Brain microvascular endothelial cell (primary cell): ENCODE results near the gene PGA5.
"Not testable (repeated sequence)": the region's sequence is repeated elsewhere in the genome, so short reads cannot be mapped to it uniquely, and the experiment has no call there.

ENCODE experiments used
- DNase-seq: peaks from one replicate; pipeline ENCODE4 v3.0.0-alpha.2; 2020
- H3K27ac ChIP-seq: fragments of 250-450 bp; sonication (Bioruptor Pico); 2 replicates; pipeline ENCODE4 v1.5.1; 2020; ENCODE audit warnings: mild to moderate bottlenecking, moderate library complexity
- H3K27me3 ChIP-seq: fragments of 250-450 bp; sonication (Bioruptor Pico); replicated peaks from 2 replicates; pipeline ENCODE4 v1.5.1; 2020; ENCODE audit warnings: mild to moderate bottlenecking
- H3K36me3 ChIP-seq: fragments of 250-450 bp; sonication (Bioruptor Pico); replicated peaks from 2 replicates; pipeline ENCODE4 v1.5.1; 2020; ENCODE audit warnings: mild to moderate bottlenecking
- H3K4me3 ChIP-seq: 2 replicates; pipeline ENCODE4 v1.5.1; 2011; ENCODE audit warnings: low read depth, mild to moderate bottlenecking, control low read depth, low read length, moderate library complexity
- CTCF ChIP-seq: IDR thresholded peaks from 2 replicates; pipeline ENCODE4 v1.5.1; 2011; ENCODE audit warnings: low read depth, mild to moderate bottlenecking, moderate library complexity, low read length, control low read depth, inconsistent platforms; ENCODE audit errors: missing control alignments
- in situ Hi-C: cut with HindIII; loops from 2 replicates; pipeline ENCODE4 v1.10.0; 2017; ENCODE audit warnings: low sequenced_read_pairs, low pct_ligation_motif_present

Gene PGA5

GRCh38 chr11:61198948-61199523 lies 41.9 kb upstream of the PGA5 start:
- no peak for DNase-seq
- Histone ChIP-seq H3K27me3 (peaks cover 6% of the 10 kb centered on the region), H3K36me3 (no peaks in the 10 kb centered on the region), H3K4me3 (no peak overlapping the region), H3K27ac (no peak overlapping the region)
- in situ Hi-C loops = no loop called here
- no peak for TF ChIP-seq CTCF

GRCh38 chr11:61201476-61201875 lies 39.5 kb upstream of the PGA5 start:
- in situ Hi-C loops = no loop called here
- DNase-seq = no peak
- H3K27me3 ChIP-seq = peaks cover 10% of the 10 kb centered on the region
- no peak overlapping the region for H3K4me3 ChIP-seq
- H3K36me3 ChIP-seq = no peaks in the 10 kb centered on the region
- H3K27ac ChIP-seq = no peak overlapping the region
- no peak for TF ChIP-seq CTCF

DNA sequence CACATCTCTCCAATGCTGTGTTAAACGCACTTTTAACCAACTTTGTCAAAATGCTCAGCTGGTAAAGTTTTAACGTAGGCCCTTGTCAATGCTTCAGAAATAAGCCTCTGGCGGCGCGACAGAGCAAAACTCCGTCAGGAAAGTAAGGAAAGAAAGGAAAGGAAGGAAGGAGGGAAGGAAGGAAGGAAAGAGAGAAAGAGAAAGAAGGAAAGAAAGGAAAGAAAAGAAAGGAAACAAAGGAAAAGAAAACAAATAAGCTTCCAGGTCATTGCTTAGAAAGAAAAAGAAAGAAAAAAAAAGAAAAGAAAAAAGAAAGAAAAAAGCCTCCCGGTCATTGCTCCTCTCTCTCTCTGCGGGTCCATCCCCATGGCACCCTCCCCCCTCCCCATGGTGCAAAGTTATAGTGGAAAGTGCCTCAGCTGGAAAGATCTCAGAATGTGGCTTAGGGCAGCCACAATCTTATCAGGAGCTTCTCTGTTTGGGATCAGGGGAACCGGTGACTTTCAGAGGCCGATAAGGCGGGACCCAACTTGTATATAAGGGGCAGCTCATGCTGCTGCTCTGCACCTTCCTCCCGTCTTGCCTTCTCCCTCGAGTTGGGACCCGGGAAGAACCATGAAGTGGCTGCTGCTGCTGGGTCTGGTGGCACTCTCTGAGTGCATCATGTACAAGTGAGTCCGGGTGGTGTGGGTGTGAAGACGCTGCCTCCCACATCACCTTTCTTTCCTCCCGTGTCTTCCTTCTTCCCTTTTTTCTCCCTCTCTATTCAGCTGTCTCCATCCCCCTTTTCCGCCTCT lies 37.8 kb upstream of the PGA5 start, which contains the start of gene PGA3:
Gene PGA3 (plus strand): TSS at position 566 of the 797 bp plus-strand sequence. CDS start 50 bp downstream, at position 616.
- H3K36me3 ChIP-seq, DNase-seq, H3K27ac ChIP-seq, in situ Hi-C loops, H3K4me3 ChIP-seq, H3K27me3 ChIP-seq: not testable (repeated sequence)

DNA sequence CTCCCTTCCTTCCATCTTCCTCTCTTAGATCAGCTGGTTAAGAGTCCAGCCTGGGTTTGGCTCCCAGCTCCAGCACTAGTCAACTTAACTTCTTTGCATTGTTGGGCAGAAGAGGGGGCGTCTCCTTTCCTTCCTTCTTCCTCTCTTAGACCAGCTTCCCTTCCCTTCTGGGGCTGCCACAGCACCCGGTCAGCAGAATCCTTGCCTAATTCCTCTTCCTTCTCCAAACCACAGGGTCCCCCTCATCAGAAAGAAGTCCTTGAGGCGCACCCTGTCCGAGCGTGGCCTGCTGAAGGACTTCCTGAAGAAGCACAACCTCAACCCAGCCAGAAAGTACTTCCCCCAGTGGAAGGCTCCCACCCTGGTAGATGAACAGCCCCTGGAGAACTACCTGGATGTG lies 37.1 kb upstream of the PGA5 start:
- H3K4me3 ChIP-seq, DNase-seq, H3K36me3 ChIP-seq, H3K27ac ChIP-seq, H3K27me3 ChIP-seq, in situ Hi-C loops: not testable (repeated sequence)

GRCh38 chr11:61204502-61205059 lies 36.4 kb upstream of the PGA5 start:
- H3K27ac ChIP-seq, in situ Hi-C loops, H3K27me3 ChIP-seq, H3K4me3 ChIP-seq, H3K36me3 ChIP-seq, DNase-seq: not testable (repeated sequence)

DNA sequence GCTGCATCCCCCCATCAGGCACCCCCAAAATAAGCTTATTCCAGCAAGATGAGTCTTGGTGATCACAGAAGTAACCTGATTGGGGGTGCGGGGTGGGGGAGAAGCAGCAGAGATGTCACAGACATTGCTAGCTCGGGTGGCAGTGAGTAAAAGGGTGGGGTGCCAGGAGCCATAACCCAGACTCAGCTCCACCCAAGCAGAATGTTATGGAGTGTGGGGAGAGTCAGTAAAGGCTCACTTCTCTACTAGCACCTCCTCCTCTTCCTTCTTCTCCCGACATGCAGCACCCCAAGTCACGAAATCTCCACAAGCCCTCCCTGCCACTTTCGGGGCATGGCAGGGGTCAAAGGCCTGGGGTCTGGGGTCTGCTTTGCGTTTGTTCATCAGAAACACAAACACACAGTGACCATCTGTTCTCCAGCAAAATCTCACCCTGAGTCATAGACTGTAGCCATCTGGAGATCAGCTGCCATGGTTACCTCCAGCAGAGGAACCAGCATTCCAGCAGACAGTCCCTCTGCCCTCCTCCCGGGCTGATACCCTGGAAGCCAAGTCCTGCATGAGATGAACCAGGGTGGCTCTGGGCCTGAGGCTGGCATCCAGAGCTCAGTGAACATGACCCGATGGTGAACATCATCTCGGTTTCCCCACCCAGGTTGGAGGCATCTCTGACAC lies 33.2 kb upstream of the PGA5 start:
- in situ Hi-C loops, DNase-seq: not testable (repeated sequence)

DNA sequence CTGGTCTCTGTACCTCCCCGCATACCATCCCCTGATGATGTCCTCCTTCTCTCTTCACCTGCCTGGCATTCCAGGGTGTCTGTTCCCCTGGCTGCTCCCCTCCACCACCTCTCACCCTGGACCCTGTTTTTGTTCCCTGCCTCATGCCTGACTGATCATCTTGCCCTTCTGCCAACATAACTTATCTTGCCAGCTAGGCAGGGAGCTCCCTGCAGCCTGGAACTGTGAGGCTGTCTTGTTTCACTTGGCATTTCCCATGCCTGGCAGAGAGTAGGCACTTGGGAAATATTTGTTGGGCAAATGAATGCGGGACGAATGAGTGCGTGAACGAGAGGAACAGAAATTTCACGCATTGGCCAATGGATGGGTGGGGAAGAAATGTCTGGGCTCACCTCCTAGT lies 30.3 kb upstream of the PGA5 start:
- H3K27me3 ChIP-seq, H3K36me3 ChIP-seq, H3K4me3 ChIP-seq, H3K27ac ChIP-seq, in situ Hi-C loops, DNase-seq: not testable (repeated sequence)

More for the DNA sequence above, 33.2 kb upstream of the PGA5 start:
- H3K36me3 ChIP-seq, H3K4me3 ChIP-seq, H3K27me3 ChIP-seq, H3K27ac ChIP-seq: not testable (repeated sequence)

DNA sequence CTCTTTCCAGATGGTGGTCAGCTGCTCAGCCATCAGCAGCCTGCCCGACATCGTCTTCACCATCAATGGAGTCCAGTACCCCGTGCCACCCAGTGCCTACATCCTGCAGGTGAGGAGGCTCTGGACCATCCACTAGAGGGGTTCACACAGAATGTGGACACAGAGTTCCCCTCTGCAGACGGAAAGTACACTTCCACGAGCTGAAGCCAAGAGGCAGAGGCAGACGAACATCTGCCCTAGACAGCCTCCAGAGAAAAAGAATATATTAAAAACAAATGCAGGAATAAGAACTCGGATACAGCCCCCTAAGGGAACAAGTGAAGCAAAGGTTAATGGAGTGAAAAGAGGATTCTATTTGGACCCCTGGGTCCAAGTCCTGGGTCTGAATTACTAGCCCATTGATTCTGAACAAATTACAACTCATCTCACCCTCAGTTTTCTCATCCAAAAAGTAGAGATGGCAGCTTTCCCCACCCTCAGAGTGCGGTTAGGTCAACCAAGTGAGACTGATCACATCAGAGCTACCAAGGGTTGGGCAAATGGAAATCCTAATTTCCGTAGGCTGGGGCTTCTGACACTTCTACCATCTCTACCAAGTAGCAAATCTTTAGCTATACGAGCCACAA lies 29.5 kb upstream of the PGA5 start:
- H3K27ac ChIP-seq, DNase-seq, H3K27me3 ChIP-seq, H3K36me3 ChIP-seq, H3K4me3 ChIP-seq, in situ Hi-C loops: not testable (repeated sequence)

DNA sequence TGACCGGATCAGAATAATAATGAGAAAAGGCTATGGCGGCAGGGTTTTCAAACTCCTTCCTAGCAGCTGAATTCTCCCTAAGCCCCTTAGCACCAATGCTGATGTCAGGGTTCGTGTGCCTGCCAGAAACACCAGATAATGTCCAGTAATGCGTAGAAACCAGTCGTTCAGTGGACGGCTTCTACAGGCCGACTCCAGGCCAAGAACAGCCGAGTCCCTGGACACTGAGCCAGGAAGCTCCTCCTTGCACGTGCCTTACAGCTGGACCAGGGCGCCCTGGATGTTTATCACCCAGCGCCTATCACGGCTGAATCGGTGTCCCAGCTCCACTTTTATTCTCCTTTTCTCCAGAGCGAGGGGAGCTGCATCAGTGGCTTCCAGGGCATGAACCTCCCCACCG lies 28.8 kb upstream of the PGA5 start:
- H3K36me3 ChIP-seq, H3K27me3 ChIP-seq, H3K27ac ChIP-seq, H3K4me3 ChIP-seq, in situ Hi-C loops, DNase-seq: not testable (repeated sequence)

DNA sequence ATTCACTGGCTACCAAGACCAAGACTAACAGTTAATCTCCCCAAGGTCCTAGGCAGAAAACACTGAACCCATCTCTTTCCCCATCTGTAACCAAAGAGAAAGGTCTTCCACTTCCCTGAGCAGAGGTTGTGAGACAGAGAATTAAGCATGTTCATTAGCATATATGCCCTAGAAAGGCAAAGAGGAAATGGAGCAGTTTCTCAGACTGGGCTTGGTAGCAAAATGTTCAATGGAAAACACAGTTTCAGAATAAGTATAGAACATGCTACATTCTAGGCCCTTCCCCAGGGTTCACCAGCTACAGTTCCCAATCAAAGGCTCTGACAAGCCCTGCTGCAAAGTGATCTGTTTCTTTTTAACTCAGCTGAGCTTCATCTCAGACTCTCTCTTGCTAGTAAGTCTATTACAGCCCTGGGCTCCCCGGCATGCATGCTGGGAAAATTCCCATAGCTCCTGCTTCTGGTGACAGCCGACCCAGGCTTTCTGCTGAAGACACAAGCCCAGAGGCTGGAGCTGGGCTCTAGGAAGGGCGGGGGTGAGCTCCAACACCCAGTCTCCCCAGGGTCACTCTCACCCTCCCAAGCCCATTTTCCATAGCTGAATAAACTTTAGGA lies 27.2 kb upstream of the PGA5 start:
- H3K27ac ChIP-seq, H3K4me3 ChIP-seq, H3K36me3 ChIP-seq, H3K27me3 ChIP-seq, DNase-seq, in situ Hi-C loops: not testable (repeated sequence)

DNA sequence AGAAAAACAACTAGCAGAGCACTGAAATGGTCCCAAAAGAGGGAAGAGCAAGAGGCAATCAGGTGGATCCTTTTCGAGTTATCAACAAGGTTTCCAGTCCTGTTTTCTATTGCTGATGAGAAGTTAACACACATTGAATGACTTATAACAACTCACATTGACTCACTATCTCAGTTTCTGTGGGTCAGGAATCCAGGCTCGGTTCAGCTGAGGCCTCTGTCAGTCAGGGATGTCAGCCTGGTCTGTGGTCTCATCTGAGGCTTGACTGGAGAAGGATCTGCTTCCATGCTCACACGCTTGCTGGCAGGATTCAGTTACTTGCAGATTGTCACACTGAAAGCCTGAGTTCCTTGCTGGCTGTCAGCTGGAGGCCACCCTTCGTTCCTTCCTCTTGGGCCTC lies 22.7 kb upstream of the PGA5 start:
- H3K4me3 ChIP-seq, in situ Hi-C loops, H3K27ac ChIP-seq, H3K27me3 ChIP-seq, DNase-seq, H3K36me3 ChIP-seq: not testable (repeated sequence)
